ENCODE results near the gene ARID1A. TPM values are rescaled to one million over a fixed set of nuclear protein-coding genes. Genes with fewer than 3 reads are reported as not detected.
A peak's percentile ranks its signal among the peaks of the same experiment; 100 is the strongest.

The ARID1A gene
- total RNA-seq, 2 experiments from 2014 or later, result 82.4 to 84.9 TPM

GRCh38 chr1:26719205-26719604, 23.4 kb downstream of the ARID1A start:
- H3K9me3 Mint-ChIP-seq, result no peaks in the 10 kb centered on the region
- H3K4me3 Mint-ChIP-seq, result no peak overlapping the region
- H3K27me3 Mint-ChIP-seq, result no peaks in the 10 kb centered on the region
- DNase-seq (no peak), ATAC-seq (no peak)
- peaks cover 90% of the 10 kb centered on the region for H3K4me1 Mint-ChIP-seq (ENCODE audit: low read depth)
- H3K27ac Mint-ChIP-seq, result no peak overlapping the region
- peaks cover 37% of the 10 kb centered on the region for H3K36me3 Mint-ChIP-seq (ENCODE audit: low read depth)
- POLR2A ChIA-PET, result interaction anchor here (0.5 kb wide), 1 partner anchor 9 kb away, joined by 3 read pairs; no protein-coding TSS in a partner anchor
- no peak for TF ChIP-seq CTCF (IDR thresholded peaks at IDR 0.05)
- CTCF ChIA-PET, result interaction anchor here (1.2 to 1.6 kb wide), 3 partner anchors 16 to 26 kb away, joined by 3 to 4 read pairs (median 3); no protein-coding TSS in a partner anchor
- intact Hi-C loops (cut with micrococcal nuclease), result no loop called here

GRCh38 chr1:26721669-26722355, 26.0 kb downstream of the ARID1A start:
- Mint-ChIP-seq H3K27ac (peak overlapping the region; percentile 61), H3K27me3 (no peaks in the 10 kb centered on the region), H3K9me3 (no peaks in the 10 kb centered on the region), H3K4me3 (no peak overlapping the region), H3K4me1 (ENCODE audit: low read depth) (peaks cover 90% of the 10 kb centered on the region), H3K36me3 (ENCODE audit: low read depth) (peaks cover 28% of the 10 kb centered on the region)
- intact Hi-C loops (cut with micrococcal nuclease), result no loop called here
- TF ChIP-seq CTCF (IDR thresholded peaks at IDR 0.05), result no peak
- ChIA-PET CTCF (interaction anchor here (2.5 to 2.9 kb wide), 2 partner anchors 23 to 24 kb away, joined by 7 to 11 read pairs; no protein-coding TSS in a partner anchor), POLR2A (interaction anchor here (0.6 to 12.7 kb wide), 4 partner anchors 20 to 1396 kb away, joined by 3 to 123 read pairs (median 18); partner anchors contain the start of gene ARID1A)
- ATAC-seq (peak; percentile 62), DNase-seq (peak; percentile 37)

- intact Hi-C loops (cut with micrococcal nuclease), result no loop called here
- ATAC-seq, result peak; percentile 36
- Mint-ChIP-seq H3K27me3 (no peaks in the 10 kb centered on the region), H3K4me3 (peak overlapping the region; percentile 7), H3K4me1 (ENCODE audit: low read depth) (peaks cover 93% of the 10 kb centered on the region), H3K27ac (peak overlapping the region; percentile 84), H3K9me3 (no peaks in the 10 kb centered on the region), H3K36me3 (ENCODE audit: low read depth) (peaks cover 26% of the 10 kb centered on the region)
- TF ChIP-seq CTCF (IDR thresholded peaks at IDR 0.05), result no peak
- peak; percentile 40 for DNase-seq
- POLR2A ChIA-PET, result interaction anchor here (1.1 to 12.7 kb wide), 9 partner anchors 9 to 105 kb away, joined by 3 to 123 read pairs (median 8); partner anchors contain the start of genes ARID1A and PIGV
- CTCF ChIA-PET, result interaction anchor here (1.4 to 2.9 kb wide), 6 partner anchors 10 to 120 kb away, joined by 7 to 18 read pairs (median 11); no protein-coding TSS in a partner anchor
These were observed 27.5 kb downstream of the ARID1A start for GRCh38 chr1:26723013-26723991.

GRCh38 chr1:26724118-26724517, 28.3 kb downstream of the ARID1A start:
- Mint-ChIP-seq H3K4me1 (ENCODE audit: low read depth) (peaks cover 93% of the 10 kb centered on the region), H3K36me3 (ENCODE audit: low read depth) (peaks cover 32% of the 10 kb centered on the region), H3K9me3 (no peaks in the 10 kb centered on the region), H3K27me3 (no peaks in the 10 kb centered on the region), H3K4me3 (no peak overlapping the region), H3K27ac (peak overlapping the region; percentile 48)
- ATAC-seq, result no peak
- ChIA-PET CTCF (interaction anchor here (0.9 to 2.9 kb wide), 8 partner anchors 9 to 121 kb away, joined by 3 to 18 read pairs (median 10); partner anchors contain the start of gene PIGV), POLR2A (interaction anchor here (1.2 to 12.7 kb wide), 8 partner anchors 8 to 106 kb away, joined by 3 to 123 read pairs (median 8); partner anchors contain the start of genes ARID1A and PIGV)
- DNase-seq, result no peak
- no peak for TF ChIP-seq CTCF (IDR thresholded peaks at IDR 0.05)
- intact Hi-C loops (cut with micrococcal nuclease), result no loop called here
